Testis (tissue), 2 donors: ENCODE data around the gene MRPS35.

Experiments used
- CTCF ChIP-seq, 3 experiments: fragments of 450-650 bp in 2 of 3; fragments of 200-600 bp in 1 of 3; sonication (generic) in 1 of 3; IDR thresholded peaks; one replicate each; pipeline ENCODE4 v1.5.1; 2016 to 2019; ENCODE audit warnings: antibody characterized with exemption in 3 of 3, mild to moderate bottlenecking in 2 of 3, moderate library complexity in 1 of 3
- POLR2A ChIP-seq: fragments of 450-650 bp; IDR thresholded peaks from one replicate; pipeline ENCODE4 v1.6.1; 2017; ENCODE audit warnings: antibody characterized with exemption, mild to moderate bottlenecking, moderate library complexity

GRCh38 chr12:27709932-27710591 lies 570 bp upstream of the MRPS35 start:
- TF ChIP-seq CTCF (IDR thresholded peaks at IDR 0.05), result no peak
- no peak for TF ChIP-seq POLR2A
